Activated CD8-positive, alpha-beta T cell treated with anti-CD3 and anti-CD28 coated beads for 36 hours (primary cell): Measurements from ENCODE around the gene SGMS1. TPM values are rescaled to one million over a fixed set of nuclear protein-coding genes. Genes with fewer than 3 reads are reported as not detected.
A peak's percentile ranks its signal among the peaks of the same experiment; 100 is the strongest.
"Not testable (repeated sequence)": the region's sequence is repeated elsewhere in the genome, so short reads cannot be mapped to it uniquely, and the experiment has no call there.

Experiments used
- ATAC-seq: fragments of 200-7000 bp; cut with Tn5 transposase; one replicate; pipeline ENCODE4 v1.10.0; 2021; ENCODE audit warnings: mild to moderate bottlenecking, moderate library complexity
- CTCF ChIA-PET: fragments of 350-600 bp; sonication (Branson Sonifier 250); formaldehyde crosslinking; loops from one replicate; lab custom pipeline; 2021; ENCODE audit warnings: antibody characterized with exemption; lab: Charles Lee
- POLR2A ChIA-PET: fragments of 350-600 bp; sonication (Branson Sonifier 250); formaldehyde crosslinking; loops from one replicate; lab custom pipeline; 2021; ENCODE audit warnings: antibody characterized with exemption; lab: Charles Lee
- DNase-seq: peaks from one replicate; pipeline ENCODE4 v3.0.0-alpha.2; 2020
- H3K27ac Mint-ChIP-seq: one replicate; pipeline ENCODE4 v1.8.0; 2021; ENCODE audit warnings: mild to moderate bottlenecking, mixed read lengths
- H3K27me3 Mint-ChIP-seq: one replicate; pipeline ENCODE4 v1.8.0; 2021; ENCODE audit warnings: mixed read lengths
- H3K36me3 Mint-ChIP-seq: one replicate; pipeline ENCODE4 v1.8.0; 2021; ENCODE audit warnings: low read depth, mixed read lengths
- H3K4me1 Mint-ChIP-seq: one replicate; pipeline ENCODE4 v1.8.0; 2021; ENCODE audit warnings: low read depth, mixed read lengths
- H3K4me3 Mint-ChIP-seq: one replicate; pipeline ENCODE4 v1.8.0; 2021; ENCODE audit warnings: mild to moderate bottlenecking, moderate library complexity, mixed read lengths
- H3K9me3 Mint-ChIP-seq: one replicate; pipeline ENCODE4 v1.8.0; 2021; ENCODE audit warnings: mixed read lengths
- intact Hi-C: fragments of 100-400 bp; cut with micrococcal nuclease; formaldehyde crosslinking; loops from one replicate; pipeline ENCODE4 v1.10.0; 2022
- total RNA-seq, 2 experiments: library from RNA; stranded (reverse); gene quantifications; one replicate each; pipeline ENCODE4 v1.2.3, GENCODE V29; 2021
- TF ChIP-seq, protein P1 (sequence below): fragments of 200-600 bp; IDR thresholded peaks from one replicate; pipeline ENCODE4 v1.8.0; 2022; ENCODE audit warnings: antibody characterized with exemption, mild to moderate bottlenecking

SGMS1 gene
- total RNA-seq, 2 experiments from 2014 or later: 9.0 to 10.6 TPM

DNA sequence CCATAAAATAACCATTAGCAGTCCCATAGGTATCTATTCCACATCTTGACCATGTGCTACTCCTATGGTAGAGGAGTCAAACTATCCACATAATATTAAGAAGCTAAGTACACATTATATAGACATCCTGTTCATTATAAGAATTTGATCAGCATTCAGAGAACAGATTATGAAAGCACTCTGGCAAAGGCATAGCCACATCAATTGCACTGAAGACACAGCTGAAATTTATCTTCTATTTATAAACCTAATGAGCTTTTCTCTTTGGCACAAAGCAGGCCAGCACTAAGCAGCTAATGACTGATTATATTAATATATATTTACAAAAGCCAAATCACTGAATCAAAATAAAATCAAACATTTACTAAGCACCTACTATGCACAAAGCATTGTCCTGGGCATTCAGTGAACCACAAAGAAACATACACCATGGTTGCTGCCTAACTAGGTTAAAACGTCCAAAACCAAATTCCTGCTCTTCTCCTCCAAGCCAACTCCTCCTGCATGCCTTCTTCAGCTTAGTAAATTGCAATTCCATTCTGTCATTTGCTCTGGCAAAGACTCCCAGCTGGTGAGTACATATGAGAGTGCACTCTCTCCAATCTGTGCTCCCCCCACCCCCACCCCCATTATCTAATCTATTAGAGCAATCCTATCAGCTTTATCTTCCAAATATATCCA is 249.8 kb downstream of the SGMS1 start:
- no peak overlapping the region for H3K27ac Mint-ChIP-seq
- H3K4me3 Mint-ChIP-seq: no peak overlapping the region
- TF ChIP-seq, protein P1, sequence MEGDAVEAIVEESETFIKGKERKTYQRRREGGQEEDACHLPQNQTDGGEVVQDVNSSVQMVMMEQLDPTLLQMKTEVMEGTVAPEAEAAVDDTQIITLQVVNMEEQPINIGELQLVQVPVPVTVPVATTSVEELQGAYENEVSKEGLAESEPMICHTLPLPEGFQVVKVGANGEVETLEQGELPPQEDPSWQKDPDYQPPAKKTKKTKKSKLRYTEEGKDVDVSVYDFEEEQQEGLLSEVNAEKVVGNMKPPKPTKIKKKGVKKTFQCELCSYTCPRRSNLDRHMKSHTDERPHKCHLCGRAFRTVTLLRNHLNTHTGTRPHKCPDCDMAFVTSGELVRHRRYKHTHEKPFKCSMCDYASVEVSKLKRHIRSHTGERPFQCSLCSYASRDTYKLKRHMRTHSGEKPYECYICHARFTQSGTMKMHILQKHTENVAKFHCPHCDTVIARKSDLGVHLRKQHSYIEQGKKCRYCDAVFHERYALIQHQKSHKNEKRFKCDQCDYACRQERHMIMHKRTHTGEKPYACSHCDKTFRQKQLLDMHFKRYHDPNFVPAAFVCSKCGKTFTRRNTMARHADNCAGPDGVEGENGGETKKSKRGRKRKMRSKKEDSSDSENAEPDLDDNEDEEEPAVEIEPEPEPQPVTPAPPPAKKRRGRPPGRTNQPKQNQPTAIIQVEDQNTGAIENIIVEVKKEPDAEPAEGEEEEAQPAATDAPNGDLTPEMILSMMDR: no peak
- POLR2A ChIA-PET: no interaction called here
- H3K9me3 Mint-ChIP-seq: no peaks in the 10 kb centered on the region
- DNase-seq: no peak
- H3K4me1 Mint-ChIP-seq: peaks cover 11% of the 10 kb centered on the region
- no peak for ATAC-seq
- intact Hi-C loops: no loop called here
- H3K27me3 Mint-ChIP-seq: no peaks in the 10 kb centered on the region
- CTCF ChIA-PET: no interaction called here
- peaks cover 7% of the 10 kb centered on the region for H3K36me3 Mint-ChIP-seq

DNA sequence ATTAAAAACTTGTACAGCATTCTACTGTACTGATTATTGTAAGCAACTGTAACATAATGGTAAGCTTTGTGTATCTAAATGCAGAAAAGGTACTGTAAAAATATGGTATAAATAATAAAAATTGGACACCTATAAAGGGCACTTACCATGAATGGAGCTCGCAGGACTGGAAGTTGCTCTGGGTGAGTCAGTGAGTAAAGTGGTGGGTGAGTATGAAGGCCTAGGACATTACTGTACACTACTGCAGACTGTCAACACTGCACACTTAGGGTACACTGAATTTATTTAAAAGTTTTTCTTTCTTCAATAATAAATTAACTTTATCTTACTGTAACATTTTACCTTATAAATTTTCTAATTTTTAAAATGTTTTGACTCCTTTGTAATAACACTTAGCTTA is 253.8 kb downstream of the SGMS1 start:
- Mint-ChIP-seq H3K36me3 (peaks cover 17% of the 10 kb centered on the region), H3K27ac (no peak overlapping the region), H3K27me3 (no peaks in the 10 kb centered on the region), H3K9me3 (no peaks in the 10 kb centered on the region), H3K4me3 (no peak overlapping the region), H3K4me1 (no peaks in the 10 kb centered on the region)
- DNase-seq (no peak), ATAC-seq (no peak)
- CTCF ChIA-PET: interaction anchor here (0.9 kb wide), 1 partner anchor 17 kb away, joined by 3 read pairs; no protein-coding TSS in a partner anchor
- POLR2A ChIA-PET: interaction anchor here (0.7 to 1.0 kb wide), 2 partner anchors 9 to 93 kb away, joined by 3 to 5 read pairs; no protein-coding TSS in a partner anchor
- TF ChIP-seq, protein P1: no peak
- intact Hi-C loops: no loop called here

DNA sequence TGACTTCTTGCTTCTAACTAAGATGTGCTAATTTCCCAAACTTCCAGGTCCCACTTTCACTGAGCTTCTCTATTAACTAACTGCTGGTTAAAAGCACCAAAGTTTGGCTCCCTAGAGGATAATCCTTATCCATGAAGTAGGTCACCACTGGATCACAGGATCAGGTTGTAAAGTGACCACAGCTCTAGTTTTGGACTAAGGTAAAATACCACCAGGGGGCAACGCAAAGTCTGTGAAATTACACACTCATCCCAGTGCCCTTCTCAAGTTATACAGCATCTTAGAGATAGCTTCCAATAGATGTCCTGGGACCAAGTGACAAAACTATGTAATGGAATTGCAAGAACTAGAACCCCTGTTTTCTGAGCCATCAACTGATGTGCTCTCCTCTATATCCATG is 256.0 kb downstream of the SGMS1 start:
- ATAC-seq: no peak
- Mint-ChIP-seq H3K9me3 (no peaks in the 10 kb centered on the region), H3K4me3 (no peak overlapping the region), H3K27me3 (no peaks in the 10 kb centered on the region), H3K4me1 (peaks cover 2% of the 10 kb centered on the region), H3K36me3 (peaks cover 23% of the 10 kb centered on the region), H3K27ac (no peak overlapping the region)
- peak; percentile 27 for DNase-seq
- intact Hi-C loops: no loop called here
- ChIA-PET CTCF (interaction anchor here (0.7 to 1.9 kb wide), 11 partner anchors 8 to 103 kb away, joined by 3 to 13 read pairs (median 5); no protein-coding TSS in a partner anchor), POLR2A (no interaction called here)
- TF ChIP-seq, protein P1: peak; percentile 35

DNA sequence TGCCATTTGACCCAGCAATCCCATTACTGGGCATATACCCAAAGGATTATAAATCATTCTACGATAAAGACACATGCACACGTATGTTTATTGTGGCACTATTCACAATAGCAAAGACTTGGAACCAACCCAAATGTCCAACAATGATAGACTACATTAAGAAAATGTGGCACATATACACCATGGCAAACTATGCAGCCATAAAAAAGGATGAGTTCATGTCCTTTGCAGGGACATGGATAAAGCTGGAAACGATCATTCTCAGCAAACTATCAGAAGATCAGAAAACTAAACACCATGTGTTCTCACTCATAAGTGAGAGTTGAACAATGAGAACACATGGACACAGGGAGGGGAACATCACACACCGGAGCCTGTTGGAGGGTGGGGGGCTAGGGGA is 257.3 kb downstream of the SGMS1 start:
- DNase-seq, H3K9me3 Mint-ChIP-seq, POLR2A ChIA-PET, H3K27me3 Mint-ChIP-seq, H3K27ac Mint-ChIP-seq, ATAC-seq, H3K4me3 Mint-ChIP-seq, H3K4me1 Mint-ChIP-seq, intact Hi-C loops: not testable (repeated sequence)
- CTCF ChIA-PET: interaction anchor here (1.5 kb wide), 1 partner anchor 21 kb away, joined by 7 read pairs; no protein-coding TSS in a partner anchor
- peaks cover 26% of the 10 kb centered on the region for H3K36me3 Mint-ChIP-seq

DNA sequence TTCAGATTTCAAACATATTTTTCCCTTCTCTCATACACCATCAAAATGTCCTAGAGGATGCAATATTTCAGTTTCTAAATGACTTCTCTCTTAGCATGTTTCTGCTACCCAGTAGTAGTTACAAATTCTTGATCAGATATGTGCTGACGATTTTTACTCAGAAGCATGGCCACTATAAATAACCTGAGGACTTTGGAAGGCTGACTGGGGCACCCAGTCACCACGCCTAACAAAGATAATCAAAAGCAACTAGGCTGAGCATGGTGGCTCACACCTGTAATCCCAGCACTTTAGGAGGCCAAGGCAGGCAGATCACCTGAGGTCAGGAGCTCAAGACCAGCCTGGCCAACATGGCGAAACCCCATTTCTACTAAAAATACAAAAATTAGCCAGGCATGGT is 259.0 kb downstream of the SGMS1 start:
- not testable (repeated sequence) for H3K4me3 Mint-ChIP-seq, H3K27ac Mint-ChIP-seq

DNA sequence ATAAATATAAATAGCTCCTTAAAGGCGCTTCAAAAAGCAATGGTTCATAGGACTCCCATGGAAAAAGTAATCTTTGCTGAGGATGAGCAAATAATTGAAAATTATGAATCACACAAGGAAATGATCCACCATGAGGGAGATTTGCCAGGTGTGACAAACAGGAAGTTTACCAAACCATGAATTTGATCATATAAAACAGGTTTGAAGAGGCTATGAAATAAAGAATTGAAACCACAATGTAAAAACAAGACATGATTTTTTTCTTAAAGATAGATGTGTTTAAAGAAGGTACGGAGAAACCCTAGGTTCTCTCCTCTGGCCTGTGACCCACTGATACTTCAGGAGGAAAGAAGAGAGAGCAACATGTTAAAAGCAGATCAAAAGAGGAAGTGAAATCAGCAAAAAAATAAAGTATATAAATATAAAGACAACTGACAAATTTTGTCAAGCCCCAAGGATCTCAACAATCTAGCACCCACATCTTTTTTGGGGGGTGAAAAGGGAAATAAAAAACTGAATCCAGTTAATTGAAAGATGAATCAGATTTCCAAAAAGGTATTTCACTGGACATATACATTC is 261.1 kb downstream of the SGMS1 start:
- Mint-ChIP-seq H3K4me1 (peaks cover 5% of the 10 kb centered on the region), H3K4me3 (no peak overlapping the region), H3K36me3 (peaks cover 25% of the 10 kb centered on the region), H3K9me3 (no peaks in the 10 kb centered on the region), H3K27me3 (no peaks in the 10 kb centered on the region), H3K27ac (no peak overlapping the region)
- ATAC-seq (no peak), DNase-seq (no peak)
- CTCF ChIA-PET: no interaction called here
- TF ChIP-seq, protein P1: no peak
- POLR2A ChIA-PET: no interaction called here
- intact Hi-C loops: no loop called here

More for the DNA sequence above, 259.0 kb downstream of the SGMS1 start:
- CTCF ChIA-PET: interaction anchor here (1.5 kb wide), 1 partner anchor 14 kb away, joined by 4 read pairs; no protein-coding TSS in a partner anchor
- intact Hi-C loops, H3K4me1 Mint-ChIP-seq, ATAC-seq, H3K9me3 Mint-ChIP-seq, POLR2A ChIA-PET, DNase-seq, H3K27me3 Mint-ChIP-seq: not testable (repeated sequence)
- peaks cover 26% of the 10 kb centered on the region for H3K36me3 Mint-ChIP-seq
